ENCODE data around the gene C2orf76.

Gene C2orf76

DNA sequence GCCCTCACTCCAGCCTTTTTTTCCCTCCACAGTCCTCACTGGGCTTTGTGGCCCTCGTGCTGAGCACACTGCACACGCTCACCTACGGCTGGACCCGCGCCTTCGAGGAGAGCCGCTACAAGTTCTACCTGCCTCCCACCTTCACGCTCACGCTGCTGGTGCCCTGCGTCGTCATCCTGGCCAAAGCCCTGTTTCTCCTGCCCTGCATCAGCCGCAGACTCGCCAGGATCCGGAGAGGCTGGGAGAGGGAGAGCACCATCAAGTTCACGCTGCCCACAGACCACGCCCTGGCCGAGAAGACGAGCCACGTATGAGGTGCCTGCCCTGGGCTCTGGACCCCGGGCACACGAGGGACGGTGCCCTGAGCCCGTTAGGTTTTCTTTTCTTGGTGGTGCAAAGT is 103.6 kb downstream of the C2orf76 start:
- DNase-seq (ENCODE audit: low spot score), result no peak

DNA sequence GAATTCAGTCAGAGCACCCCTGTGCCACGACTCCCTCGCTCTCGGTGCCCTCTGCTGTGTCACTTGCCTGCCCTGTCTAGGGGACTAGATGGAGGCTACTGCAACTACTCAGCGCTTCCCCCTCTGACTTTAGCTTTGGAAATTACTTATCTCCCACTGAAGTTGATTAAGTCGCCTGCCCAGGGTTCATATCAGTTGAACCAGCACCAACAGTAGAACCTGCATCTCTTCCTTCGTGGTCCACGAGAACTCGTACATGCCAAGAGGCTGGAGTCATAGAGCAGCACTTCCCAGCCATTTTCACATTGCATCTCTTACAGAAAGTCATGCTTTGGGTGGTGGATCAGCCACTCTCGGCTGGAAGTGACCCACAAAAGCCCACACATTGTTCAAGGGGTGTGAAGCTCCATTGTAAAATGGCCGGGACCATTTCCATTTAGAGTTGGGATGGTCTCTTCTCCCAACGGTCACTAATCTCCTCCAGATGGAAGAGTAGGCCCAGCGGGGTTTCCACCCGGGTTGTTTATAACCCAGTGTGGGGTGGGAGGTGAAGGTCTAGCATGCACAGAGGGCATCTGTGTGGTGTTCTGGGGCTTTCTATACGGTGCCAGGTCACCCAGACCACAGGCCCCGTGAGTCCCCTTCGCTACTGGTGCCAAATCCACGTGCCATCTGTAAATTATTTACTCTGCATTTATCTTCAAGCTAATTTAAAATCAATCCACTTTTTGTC is 105.0 kb downstream of the C2orf76 start:
- DNase-seq (ENCODE audit: low spot score), result no peak

DNA sequence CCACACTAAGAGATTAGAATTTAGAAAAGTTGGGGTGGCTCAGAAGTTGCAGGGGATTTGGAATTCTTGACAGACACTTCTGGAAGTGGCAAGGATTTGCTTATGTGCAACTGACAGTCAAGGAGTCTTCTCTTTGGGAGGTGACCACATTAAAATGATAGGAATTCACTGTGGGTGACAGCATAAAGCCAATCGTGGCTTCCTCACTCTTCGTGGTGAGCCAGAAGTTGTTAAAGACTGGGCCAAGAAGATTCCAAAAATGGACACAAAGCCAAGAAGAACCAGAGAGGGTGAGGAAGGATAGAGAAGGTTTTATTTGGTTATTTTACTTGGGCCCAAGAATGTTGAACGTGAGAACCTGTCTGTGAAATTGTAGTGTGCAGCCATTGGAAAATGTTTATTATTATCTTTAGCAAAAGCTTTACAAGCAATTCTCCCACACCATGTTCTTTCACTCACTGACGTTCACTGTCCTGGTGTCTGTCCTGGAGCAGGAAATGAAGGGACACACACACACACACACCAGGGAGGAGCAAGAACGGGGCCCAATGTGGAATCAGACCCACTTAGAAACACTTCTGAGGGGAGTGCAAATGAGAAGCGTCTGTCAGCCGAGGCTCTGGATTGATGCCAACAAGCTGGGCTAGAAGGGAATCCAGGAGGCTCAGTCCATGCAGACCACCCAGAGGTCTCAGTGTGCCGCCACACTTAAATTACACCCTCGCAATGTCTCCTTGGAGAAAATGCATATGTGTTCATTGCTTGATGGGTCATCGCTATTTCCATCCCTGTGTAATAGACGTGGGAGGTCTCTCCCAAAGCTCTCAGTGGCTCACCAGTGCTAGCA is 105.8 kb downstream of the C2orf76 start:
- DNase-seq (ENCODE audit: low spot score), result no peak

DNA sequence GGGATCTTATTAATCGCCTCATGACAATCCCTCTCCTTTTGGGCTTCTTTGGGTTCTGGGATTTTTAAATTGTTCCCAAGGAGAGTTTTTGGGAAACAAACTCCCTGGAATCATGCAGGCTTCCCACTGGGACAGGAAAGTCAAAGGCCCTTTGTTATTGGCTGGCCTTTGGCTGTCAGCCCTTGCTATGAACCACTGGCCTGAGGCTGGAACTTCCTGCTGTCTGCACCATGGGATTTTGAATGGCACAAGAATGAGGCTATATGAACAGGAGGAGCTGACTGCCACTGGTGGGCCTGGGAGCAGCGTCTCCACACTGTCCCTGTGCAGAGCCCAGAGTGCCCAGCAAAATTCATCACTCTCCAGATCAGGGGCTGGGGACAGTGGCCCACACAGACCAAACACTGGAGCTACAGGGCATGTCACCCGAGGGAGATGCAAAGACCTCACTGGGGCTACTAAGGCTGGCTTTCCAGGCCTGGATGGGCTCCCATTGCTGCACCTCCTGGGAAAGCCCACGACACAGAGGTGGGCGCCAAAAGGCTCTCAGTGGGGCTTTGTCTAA is 107.3 kb downstream of the C2orf76 start:
- no peak for DNase-seq (ENCODE audit: low spot score)

DNA sequence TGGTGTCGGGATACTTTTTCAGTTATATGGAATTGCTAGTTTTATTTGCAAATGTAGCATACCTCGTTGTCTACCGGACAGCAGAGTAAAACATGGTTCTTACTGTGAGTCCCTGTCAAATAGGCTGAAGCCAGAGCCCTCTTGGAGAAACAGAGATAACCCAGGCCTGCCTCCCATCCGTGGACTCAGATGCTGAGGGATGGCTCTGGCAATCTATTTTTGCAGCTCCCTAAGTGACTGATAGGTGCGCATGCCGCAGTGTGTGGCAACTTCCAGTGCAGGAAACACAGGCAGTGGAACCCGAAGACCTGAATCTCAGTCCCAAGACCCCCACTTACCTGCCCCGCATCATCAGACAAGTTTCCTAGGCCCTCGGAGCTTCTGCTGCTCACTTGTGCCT is 109.4 kb downstream of the C2orf76 start:
- DNase-seq (ENCODE audit: low spot score), result no peak

DNA sequence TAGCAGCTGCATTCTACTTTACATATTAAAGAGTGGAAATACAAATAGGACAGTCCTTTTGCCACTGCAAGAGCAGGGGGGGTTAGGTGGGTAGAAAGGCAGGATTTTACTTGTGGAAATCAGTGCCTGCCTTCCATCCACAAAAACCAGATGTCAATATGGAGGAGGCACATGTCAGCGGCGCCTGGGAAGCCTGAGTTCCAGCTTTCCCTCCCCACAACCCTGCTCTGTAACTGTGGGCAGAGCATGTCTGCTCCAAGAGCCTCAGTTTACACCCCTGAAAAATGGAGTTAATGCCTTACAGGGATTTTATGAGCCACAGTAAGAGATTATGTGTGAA is 110.1 kb downstream of the C2orf76 start:
- DNase-seq (ENCODE audit: low spot score), result no peak

DNA sequence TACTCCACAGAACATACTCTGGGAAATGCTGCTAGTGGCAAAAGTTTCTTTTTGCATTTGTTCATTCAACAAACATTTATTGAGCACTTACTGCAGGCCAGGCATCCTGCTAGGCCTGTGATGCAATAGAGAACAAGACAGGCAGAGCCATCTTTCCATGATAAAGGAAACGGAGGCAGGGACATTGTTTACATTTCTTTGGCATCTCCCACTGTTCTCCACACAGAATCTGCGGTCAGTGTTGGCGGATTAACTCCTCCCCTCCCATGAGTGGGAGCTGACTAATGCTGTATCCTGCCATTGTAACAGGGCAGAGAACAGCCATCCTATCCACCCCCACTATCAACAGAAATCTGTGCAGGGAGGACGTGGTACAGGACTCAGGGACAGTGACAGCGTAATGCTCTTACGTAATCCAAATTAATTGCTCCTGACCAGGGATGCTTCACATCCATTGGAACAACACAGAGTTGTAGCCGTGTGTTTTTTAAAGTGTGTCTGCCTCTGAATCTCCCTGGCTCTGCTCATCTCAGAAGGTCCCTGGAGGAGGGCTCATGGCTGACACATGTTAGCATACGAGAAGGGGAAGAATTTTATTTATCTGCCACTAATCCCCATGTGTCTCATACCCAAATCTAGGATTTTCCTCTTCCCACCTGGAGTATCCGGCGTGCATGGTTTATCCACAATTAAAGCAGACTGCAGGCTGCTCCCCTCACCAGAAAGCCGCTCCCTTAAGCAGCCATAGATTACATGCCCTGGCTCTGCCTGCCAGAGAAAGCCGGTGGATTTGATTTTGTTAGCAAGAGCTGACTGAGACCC is 110.7 kb downstream of the C2orf76 start:
- DNase-seq (ENCODE audit: low spot score), result no peak

DNA sequence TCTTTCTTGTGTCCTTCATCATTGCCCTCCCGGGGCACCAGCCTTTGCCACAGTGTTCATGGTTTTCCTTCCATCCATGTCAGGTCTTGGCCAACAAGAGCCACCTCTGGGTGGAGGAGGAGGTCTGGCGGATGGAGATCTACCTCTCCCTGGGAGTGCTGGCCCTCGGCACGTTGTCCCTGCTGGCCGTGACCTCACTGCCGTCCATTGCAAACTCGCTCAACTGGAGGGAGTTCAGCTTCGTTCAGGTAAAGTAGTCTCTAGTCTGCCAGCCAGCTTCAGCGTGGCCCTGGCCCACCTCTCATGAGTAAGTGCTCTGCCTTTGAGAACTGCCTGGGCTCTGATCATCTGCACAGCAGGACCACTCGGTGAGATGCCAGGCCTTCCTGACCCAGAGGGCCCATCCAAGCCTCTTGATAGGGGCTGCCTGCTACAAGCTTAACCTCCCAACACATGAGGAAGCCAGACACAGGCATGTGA is 112.0 kb downstream of the C2orf76 start:
- DNase-seq (ENCODE audit: low spot score), result no peak

DNA sequence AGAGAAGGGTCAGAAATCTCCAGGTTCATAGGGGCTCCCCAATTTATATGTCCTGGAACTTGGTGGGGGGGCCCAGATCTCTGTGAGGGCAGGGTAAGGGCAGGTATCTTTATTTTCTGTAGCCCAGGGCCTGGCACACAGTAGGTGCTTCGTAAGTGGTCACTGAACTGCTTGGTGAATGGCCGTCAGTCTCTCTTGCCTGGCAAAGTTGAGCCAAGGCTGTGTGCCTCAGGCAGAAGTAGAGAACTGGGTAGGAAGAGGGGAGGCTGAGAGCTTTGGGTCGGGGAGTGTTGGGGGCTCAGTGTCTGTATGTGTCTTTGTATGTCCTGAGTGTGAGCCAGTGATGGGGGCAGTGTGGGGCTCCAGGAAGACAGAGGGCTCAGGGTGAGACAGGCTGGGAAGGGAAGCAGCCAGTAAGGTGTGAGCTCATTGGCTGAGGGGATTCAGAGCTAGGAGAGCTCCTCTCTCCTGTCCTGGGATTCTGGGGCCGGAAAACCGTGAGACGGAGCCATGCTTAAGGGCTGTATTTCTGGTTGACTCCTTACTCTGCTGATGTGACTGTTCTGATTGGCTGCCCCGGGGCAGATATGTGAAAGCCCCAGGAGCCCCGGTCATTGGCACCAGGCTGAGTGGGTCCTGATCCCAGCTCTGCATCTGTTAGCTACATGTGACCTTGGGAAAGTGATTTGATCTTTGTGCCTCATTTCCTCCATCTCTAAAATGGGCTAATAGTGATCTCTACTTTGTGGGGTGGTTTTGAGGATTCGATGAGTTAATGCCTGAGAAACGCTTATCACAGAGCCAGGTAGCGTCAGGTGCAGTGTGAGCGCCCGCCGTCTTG is 112.7 kb downstream of the C2orf76 start:
- no peak for DNase-seq (ENCODE audit: low spot score)

DNA sequence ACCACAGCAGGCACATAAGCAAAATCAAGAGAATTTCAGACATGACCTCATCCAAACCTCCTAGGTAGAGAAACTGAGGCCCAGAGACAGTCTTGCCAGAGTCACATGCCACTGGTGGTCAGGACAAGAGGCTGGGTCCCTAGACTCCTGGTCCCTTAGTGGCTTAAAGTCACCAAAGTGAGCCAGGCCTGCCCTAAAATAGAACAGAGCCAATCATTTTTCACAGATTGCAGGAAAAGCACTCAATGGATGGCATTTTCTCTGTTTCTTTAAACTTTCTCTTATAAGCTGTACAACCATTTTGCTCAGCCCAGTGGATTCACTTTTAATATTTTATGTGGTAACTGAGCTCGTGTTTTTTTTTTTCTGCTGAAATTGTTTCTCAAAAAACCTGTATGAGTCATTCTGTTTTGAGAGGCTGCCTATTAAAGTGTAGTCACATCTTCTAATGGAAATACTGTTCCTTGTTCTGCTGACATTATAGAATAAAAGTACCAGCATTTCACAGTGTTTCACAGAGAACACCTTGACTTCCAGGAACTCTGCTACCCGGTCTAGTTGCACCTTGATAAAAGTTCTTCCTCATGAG is 113.4 kb downstream of the C2orf76 start:
- no peak for DNase-seq (ENCODE audit: low spot score)

Data from activated CD4-positive, alpha-beta T cell treated with anti-CD3 and anti-CD28 coated beads, Interleukin-2, Interleukin-4, amounts not matched to agents 100 ng/mL and 50 ng/mL, durations not matched to agents 16 hours and 8 hours (primary cell).